Adrenal gland (tissue), 12 donors: ENCODE results near the gene SNX9. TPM values are rescaled to one million over a fixed set of nuclear protein-coding genes. Genes with fewer than 3 reads are reported as not detected.

ENCODE experiments used
- DNase-seq, 7 donors: peaks; one replicate each; pipeline ENCODE4 v3.0.0-alpha.2; 2019 to 2020
- H3K27ac ChIP-seq, 5 donors: fragments of 200-600 bp; sonication (generic) in 4 of 5; 1 replicate in 3 of 5; 2 replicates in 2 of 5; pipeline versions ENCODE4 v1.5.1 to v1.8.0; 2016 to 2020; ENCODE audit warnings: mild to moderate bottlenecking in 1 of 5
- H3K27me3 ChIP-seq: fragments of 200-600 bp; 2 replicates; pipeline ENCODE4 v1.8.0; 2021
- H3K36me3 ChIP-seq, 2 donors: fragments of 200-600 bp; replicated peaks in 1 of 2; 1 replicate in 1 of 2; 2 replicates in 1 of 2; pipeline versions ENCODE4 v1.5.1 to v1.8.0; 2018 to 2022
- H3K4me1 ChIP-seq, 2 donors: fragments of 200-600 bp; replicated peaks in 1 of 2; 1 replicate in 1 of 2; 2 replicates in 1 of 2; pipeline versions ENCODE4 v1.5.1 to v1.8.0; 2018 to 2021
- H3K4me3 ChIP-seq, 4 donors: fragments of 200-600 bp; sonication (generic) in 3 of 4; one replicate each; pipeline ENCODE4 v1.5.1; 2016 to 2018
- H3K9me3 ChIP-seq, 3 donors: fragments of 200-600 bp; sonication (generic) in 1 of 3; replicated peaks in 1 of 3; 1 replicate in 2 of 3; 2 replicates in 1 of 3; pipeline versions ENCODE4 v1.5.1 to v1.8.0; 2016 to 2021
- POLR2A ChIP-seq, 2 donors: fragments of 450-650 bp; IDR thresholded peaks; one replicate each; pipeline ENCODE4 v1.6.1; 2017; ENCODE audit warnings: antibody characterized with exemption in 2 of 2, mild to moderate bottlenecking in 2 of 2, moderate library complexity in 1 of 2
- WGBS, 4 donors: extraction: QIAGEN DNeasy Blood & Tissue Kit in 2 of 4; methylation state at CpG; one replicate each; pipeline versions ENCODE4 v1.1.5 to v1.1.7; 2013 to 2017; 5-methylcytosine and 5-hydroxymethylcytosine counted together
- intact Hi-C, 2 donors: fragments of 100-400 bp; cut with DNase I; formaldehyde crosslinking; loops; one replicate each; pipeline versions ENCODE4 v1.14.1 to v1.15.0; 2022 to 2023
- polyA plus RNA-seq, 3 donors: library from polyadenylated mRNA; stranded (reverse); fragments of 200-250 nt in 2 of 3; fragments of 350-450 nt in 1 of 3; fragmentation: Illumina TruSeq in 1 of 3; extraction: RNeasy Lipid Tissue Mini Kit (QIAGEN cat#74804) in 1 of 3; gene quantifications; one replicate each; pipeline ENCODE4 v1.2.3, GENCODE V29; 2013 to 2014
- total RNA-seq, 9 donors: library from RNA; depleted of rRNA in 4 of 9; stranded (reverse); fragments of >200 nt in 4 of 9; fragments of 120-200 nt in 1 of 9; fragmentation: NEBNext Ultra II Directional in 1 of 9; extraction: Animal tissue kit (Norgen Biotek cat#: 25700) in 1 of 9; gene quantifications; one replicate each; pipeline versions ENCODE4 v1.1.0 to v1.2.4, GENCODE V29; 2013 to 2023
- TF ChIP-seq, protein P1 (sequence below), 6 experiments: fragments of 450-650 bp in 4 of 6; fragments of 200-600 bp in 2 of 6; sonication (generic) in 1 of 6; IDR thresholded peaks; 1 replicate in 5 of 6; 2 replicates in 1 of 6; pipeline versions ENCODE4 v1.5.1 to v1.8.0; 2016 to 2021; ENCODE audit warnings: antibody characterized with exemption in 6 of 6, mild to moderate bottlenecking in 2 of 6, moderate library complexity in 1 of 6
- donor health status: healthy with polysubstance abuse.
- donor health status: Bipolar disorder and iron deficiency.
- donor health status: DM: yes; HTN: yes; CAD: no.
- donor health status: DM: no; HTN: no; CAD: no.
- donor health status: DM: no; HTN: no; CAD: no.
- donor health status: DM: yes; HTN: yes; CAD: no.

SNX9 gene
- total and polyA plus RNA-seq, 12 donors: 27.7 to 59.6 (median 50.4) TPM

DNA sequence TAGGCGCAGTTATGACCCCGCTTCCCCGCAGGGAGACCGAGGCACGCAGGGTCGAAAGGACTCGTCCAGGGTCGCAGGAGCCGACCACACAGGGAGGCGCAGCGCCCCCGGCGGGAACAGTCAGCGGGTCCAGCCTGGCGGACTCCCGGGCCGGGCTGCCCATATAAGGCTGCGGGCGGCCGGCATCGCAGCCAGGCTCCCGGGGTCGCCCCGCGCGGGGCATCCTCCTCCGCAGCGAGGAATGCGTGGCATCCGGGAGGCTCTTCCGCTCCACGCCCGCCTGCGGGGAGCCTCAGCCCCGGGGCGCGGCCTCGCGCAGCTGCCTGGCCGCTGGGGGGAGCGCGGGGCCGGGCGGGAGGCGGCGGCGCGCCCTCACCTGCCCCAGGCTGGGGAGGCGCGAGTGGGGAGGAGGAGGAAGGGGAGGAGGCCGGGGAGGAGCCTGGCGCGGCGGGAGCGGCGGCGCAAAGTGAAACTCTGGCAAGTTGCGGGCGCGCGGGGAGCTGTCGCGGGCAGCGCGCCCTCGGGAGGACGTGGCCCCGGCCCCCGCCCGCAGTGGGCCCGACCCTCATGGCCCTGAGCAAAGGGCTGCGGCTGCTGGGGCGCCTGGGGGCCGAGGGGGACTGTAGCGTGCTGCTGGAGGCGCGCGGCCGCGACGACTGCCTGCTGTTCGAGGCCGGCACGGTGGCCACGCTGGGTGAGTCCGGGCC, 158.5 kb downstream of the SNX9 start, which contains the start of gene SYNJ2:
TSS of gene SYNJ2 (plus strand) at position 469 of the 707 bp plus-strand sequence. CDS start at position 568, 99 bp downstream.
- no peaks in the 10 kb centered on the region for H3K36me3 ChIP-seq
- WGBS, 4 donors: 0 to 2% (median 1%) methylated on average over 6 to 86 of the region's 86 CpGs
- TF ChIP-seq POLR2A (IDR thresholded peaks at IDR 0.05): peak; percentile 46 to 64
- TF ChIP-seq, protein P1, sequence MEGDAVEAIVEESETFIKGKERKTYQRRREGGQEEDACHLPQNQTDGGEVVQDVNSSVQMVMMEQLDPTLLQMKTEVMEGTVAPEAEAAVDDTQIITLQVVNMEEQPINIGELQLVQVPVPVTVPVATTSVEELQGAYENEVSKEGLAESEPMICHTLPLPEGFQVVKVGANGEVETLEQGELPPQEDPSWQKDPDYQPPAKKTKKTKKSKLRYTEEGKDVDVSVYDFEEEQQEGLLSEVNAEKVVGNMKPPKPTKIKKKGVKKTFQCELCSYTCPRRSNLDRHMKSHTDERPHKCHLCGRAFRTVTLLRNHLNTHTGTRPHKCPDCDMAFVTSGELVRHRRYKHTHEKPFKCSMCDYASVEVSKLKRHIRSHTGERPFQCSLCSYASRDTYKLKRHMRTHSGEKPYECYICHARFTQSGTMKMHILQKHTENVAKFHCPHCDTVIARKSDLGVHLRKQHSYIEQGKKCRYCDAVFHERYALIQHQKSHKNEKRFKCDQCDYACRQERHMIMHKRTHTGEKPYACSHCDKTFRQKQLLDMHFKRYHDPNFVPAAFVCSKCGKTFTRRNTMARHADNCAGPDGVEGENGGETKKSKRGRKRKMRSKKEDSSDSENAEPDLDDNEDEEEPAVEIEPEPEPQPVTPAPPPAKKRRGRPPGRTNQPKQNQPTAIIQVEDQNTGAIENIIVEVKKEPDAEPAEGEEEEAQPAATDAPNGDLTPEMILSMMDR (IDR thresholded peaks at IDR 0.05): peak; percentile 28 to 60 (median 48)
- intact Hi-C loops: loop anchor here in 1 of 2 donors (5.0 kb wide), 1 partner anchor 91 kb away; no protein-coding TSS in a partner anchor
- H3K9me3 ChIP-seq: no peaks in the 10 kb centered on the region
- H3K4me1 ChIP-seq: peaks cover 0 to 30% of the 10 kb centered on the region in 2 donors
- peak within 1 kb of the TSS in 4 of 5 donors; percentile 8 to 85 (median 68) for H3K27ac ChIP-seq
- peak within 1 kb of the TSS; percentile 22 to 90 (median 60) for H3K4me3 ChIP-seq
- peak; percentile 75 to 84 (median 78) for DNase-seq
- no peaks in the 10 kb centered on the region for H3K27me3 ChIP-seq

DNA sequence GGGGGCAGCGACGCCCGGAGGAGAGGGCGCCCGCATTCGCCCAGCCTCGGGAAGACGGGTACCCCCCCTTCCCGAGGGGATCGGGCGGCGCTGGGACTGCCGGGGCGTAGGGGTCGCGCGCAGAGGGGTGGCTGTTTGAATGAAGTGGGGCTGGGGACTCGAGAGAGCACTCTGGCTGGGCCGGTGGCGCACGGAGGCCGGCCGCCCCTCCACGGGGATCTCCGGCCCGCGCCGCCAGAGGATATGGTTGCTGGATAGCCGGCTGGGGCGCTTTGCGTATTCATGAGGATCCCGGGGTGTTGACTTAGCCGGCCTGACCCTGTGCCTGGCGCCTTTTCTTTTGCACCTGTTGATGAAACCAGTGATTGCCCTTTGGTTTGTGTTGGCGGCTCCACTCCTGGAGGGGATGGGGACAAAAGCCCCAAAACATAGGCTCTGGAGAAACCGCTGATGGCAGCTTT, 159.1 kb downstream of the SNX9 start:
- intact Hi-C loops: loop anchor here in 1 of 2 donors (5.0 kb wide), 1 partner anchor 90 kb away; no protein-coding TSS in a partner anchor
- DNase-seq: peak in 5 of 7 donors; percentile 27 to 45 (median 41)
- WGBS, 4 donors: 0 to 4% (median 3%) methylated on average over 3 to 36 of the region's 36 CpGs
- Histone ChIP-seq H3K27ac (peak overlapping the region in 4 of 5 donors; percentile 8 to 85 (median 68)), H3K36me3 (no peaks in the 10 kb centered on the region), H3K9me3 (no peaks in the 10 kb centered on the region), H3K27me3 (no peaks in the 10 kb centered on the region), H3K4me1 (peaks cover 0 to 30% of the 10 kb centered on the region in 2 donors), H3K4me3 (peak overlapping the region; percentile 22 to 90 (median 60))
- no peak for TF ChIP-seq POLR2A (IDR thresholded peaks at IDR 0.05)
- TF ChIP-seq, protein P1 (IDR thresholded peaks at IDR 0.05): no peak

DNA sequence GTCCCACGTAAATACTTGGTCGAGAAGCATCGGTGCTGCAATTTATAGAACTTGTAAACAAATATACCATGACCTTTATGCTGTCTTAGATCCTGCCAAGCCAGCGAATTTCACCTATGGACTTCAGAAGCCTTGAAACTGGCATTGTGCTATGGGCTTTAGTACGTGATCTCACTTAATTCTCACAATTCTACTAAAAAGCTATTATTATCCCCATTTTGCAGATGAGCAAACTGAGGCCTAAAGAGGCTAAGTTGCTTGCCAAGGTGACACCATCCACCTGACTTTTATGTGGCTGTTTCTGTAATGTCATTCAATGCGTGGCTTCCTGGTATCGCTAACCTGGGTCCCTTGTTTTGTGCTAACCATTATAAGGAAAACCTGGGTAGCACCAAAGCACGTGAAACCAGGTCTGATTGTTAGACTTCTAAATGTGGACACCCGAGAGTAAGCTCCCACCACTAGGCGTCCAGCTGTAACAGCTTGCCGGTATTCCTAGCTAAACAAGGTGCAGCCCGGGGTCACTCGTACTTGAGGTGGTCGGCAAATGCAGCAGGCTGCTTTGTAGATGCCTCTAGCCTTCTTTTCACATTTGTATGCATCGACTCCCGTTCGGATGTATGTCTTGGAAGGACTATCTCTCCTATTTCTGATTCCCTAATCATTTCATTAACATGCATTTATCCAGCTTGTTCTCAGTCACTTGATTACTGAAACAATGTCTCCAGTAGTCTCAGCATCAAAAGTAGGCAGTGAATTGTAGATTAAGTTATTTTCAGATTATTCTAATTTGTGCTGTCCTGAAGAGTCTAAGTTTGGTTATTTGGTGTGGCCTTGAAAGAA, 159.7 kb downstream of the SNX9 start:
- no peaks in the 10 kb centered on the region for H3K27me3 ChIP-seq
- WGBS, 4 donors: 65 to 70% (median 67%) methylated on average over 17 of the region's 17 CpGs
- TF ChIP-seq POLR2A (IDR thresholded peaks at IDR 0.05): no peak
- TF ChIP-seq, protein P1 (IDR thresholded peaks at IDR 0.05): peak in 3 of 6 experiments; percentile 20 to 23 (median 23)
- no peaks in the 10 kb centered on the region for H3K36me3 ChIP-seq
- H3K9me3 ChIP-seq: no peaks in the 10 kb centered on the region
- H3K4me1 ChIP-seq: peaks cover 0 to 30% of the 10 kb centered on the region in 2 donors
- intact Hi-C loops: loop anchor here in 1 of 2 donors (5.0 kb wide), 1 partner anchor 90 kb away; no protein-coding TSS in a partner anchor
- no peak for DNase-seq
- peak overlapping the region in 3 of 5 donors; percentile 66 to 72 (median 69) for H3K27ac ChIP-seq
- peak overlapping the region in 2 of 4 donors; percentile 87 to 90 for H3K4me3 ChIP-seq
